Embryonic facial prominence (tissue), 1 donor: Measurements from ENCODE around the gene CREB3L1.
"Not testable (repeated sequence)": the region's sequence is repeated elsewhere in the genome, so short reads cannot be mapped to it uniquely, and the experiment has no call there.

ENCODE experiments used
- DNase-seq: peaks from one replicate; pipeline ENCODE4 v3.0.0-alpha.2; 2016; ENCODE audit errors: extremely low spot score

CREB3L1 gene

DNA sequence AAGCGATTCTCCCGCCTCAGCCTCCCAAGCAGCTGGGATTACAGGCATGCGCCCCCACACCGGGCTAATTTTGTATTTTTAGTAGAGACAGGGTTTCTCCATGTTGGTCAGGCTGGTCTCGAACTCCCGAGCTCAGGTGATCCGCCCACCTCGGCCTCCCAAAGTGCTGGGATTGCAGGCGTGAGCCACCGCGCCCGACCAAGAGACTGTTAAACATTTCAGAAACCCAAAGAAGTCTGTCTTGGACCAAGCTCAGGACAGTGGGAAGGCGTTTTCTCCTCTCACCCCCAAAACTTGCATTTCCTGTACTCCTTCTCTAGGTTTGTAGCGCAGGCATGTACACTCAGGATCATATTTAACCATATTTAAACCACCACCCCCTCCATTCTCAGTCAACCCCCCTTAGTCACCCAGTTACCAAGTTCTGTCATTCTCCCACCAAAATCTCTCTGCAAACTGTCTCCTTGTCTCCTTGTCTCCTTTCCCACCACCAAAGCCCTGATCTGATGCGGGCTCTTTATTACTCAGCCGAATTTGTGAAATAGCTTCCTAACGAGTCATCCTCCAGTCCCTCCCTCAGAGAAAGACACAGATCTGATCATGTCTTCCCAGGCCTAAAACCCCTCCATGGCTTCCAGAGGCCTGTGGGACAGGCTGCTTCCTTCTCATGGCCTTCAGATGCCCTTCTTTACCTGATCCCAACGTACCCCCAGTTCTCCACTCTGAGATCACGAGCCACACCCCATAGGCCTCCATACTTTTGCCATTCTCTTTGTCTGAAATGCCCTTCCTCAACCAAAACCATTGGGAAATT, 29.0 kb upstream of the CREB3L1 start:
- no peak for DNase-seq

DNA sequence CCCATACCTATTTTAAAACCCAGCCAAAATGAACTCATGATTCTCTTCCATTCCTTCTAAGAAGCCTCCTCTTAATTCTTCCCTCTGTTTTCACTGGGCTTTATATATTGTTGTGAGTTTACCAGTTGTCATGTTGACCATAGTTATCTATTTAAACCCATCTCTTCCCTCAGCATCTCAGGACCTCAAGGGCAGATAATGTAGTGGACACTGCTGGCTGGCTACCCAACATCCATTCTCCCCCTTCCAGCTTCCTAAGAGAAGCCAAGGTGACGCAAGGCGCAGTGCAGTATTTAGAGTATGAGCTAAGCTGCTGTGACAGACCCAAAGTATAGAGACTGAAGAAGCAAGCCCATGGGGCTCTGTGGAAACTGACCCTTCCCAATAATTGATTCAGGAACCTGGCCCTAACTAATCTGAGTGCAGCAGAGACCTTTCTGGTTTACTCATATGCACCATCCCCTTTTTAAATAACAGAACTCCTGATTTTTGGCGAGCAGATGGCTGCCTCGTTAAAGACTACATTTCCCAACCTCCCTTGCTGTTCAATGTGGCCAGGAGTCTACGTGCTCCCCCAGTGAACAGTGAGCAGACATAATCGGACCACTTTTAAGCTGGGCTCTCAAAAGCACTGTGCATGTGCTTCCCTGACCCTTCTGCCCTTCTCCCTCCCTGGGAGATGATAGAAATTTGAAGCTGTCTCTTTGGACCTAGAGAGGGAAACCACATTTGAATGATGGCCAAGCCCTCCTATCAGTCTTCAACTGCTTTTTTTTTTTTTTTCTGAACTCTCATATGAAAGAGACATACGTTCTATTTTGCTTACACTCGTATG, 28.1 kb upstream of the CREB3L1 start:
- DNase-seq: no peak

DNA sequence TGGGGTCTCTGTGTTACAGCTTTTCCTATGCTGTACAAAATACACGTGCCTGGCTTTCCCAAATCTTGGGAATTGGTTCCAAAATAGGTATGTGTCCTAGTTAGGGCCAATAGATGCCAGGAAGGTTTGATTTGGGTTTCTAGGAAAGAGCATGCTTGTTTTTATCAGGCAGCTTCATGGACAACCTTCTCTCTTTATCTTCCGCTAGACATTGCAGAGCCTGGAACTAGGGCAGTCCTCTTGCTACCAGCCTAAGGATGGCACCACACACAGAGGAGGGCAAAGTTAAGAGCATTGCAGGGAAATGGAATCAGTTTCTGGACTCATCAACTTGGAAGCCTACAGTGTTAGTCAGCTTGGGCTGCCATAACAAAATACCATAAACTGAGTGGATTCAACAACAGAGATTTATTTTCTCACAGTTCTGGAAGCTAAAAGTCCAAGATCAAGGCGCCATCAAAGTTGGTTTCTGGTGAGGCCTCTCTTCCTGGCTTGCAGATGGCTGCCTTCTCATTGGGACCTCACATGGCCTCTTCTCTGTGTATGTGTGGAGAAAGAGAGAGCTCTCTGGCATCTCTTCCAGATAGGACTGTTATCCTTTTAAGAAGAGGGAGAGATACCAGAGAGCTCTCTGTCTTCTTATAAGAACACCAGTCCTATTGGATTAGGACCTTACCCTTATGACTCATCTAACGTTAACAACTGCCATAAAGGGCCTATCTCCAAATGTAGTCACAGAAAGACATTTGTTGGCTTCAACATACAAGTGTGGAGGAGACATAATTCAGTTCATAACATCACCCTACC, 27.3 kb upstream of the CREB3L1 start:
- DNase-seq: no peak

DNA sequence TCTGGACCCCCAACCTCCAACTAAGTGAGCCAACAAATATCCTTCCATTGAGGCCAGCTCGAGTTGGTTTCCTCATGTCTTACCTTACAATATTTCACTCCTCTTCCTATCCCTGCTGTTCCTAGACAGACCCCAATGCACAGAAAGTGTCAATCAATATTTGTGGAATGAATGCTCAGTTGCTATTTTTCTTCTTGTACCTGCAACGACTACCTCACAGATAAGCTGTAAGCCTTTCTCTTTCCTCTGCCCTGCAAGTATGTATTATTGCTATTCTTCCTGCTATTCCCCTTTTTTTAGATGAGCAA, 26.8 kb upstream of the CREB3L1 start:
- no peak for DNase-seq

DNA sequence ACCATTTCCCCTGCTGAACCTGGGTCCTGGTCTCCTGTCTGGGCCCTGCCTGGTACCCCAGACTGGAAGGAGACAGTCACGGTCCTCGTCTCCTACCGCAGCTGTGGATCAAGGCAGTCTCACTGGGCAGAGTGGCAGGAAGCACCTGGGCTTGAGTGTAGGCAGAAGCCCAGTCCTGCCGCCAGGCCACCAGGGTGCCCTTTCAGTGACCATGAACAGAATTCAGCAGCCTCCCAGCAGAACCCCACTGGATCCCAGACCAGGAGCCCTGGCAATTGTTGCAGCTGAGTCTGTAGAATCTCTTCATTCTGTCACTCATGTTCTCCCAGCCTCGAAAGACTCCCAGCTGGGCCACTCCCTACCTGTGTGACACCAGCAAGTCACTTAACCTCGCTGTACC, 25.5 kb upstream of the CREB3L1 start:
- no peak for DNase-seq

DNA sequence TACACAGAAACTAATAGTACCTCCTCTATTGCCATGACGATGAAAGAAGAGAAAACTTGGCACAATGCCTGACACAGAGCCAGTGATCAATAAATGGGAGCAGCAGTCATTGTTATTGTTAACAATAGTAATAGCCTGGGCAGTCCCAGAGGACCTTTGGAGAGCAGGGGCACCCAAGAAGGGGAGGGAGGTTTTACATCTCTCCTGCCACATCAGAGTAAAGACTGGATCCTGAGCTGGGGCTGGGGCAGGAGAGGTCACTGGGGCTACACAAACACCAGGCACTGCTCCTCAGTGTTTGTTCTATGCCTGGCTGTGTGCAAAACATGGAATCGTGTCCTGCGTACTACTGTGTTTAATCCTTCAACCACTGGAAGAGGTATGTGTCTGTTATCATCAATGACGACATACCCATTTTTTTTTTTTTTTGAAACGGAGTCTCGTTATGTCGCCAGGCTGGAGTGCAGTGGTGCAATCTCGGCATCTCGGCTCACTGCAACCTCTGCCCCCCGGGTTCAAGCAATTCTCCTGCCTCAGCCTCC, 25.0 kb upstream of the CREB3L1 start:
- DNase-seq: no peak

DNA sequence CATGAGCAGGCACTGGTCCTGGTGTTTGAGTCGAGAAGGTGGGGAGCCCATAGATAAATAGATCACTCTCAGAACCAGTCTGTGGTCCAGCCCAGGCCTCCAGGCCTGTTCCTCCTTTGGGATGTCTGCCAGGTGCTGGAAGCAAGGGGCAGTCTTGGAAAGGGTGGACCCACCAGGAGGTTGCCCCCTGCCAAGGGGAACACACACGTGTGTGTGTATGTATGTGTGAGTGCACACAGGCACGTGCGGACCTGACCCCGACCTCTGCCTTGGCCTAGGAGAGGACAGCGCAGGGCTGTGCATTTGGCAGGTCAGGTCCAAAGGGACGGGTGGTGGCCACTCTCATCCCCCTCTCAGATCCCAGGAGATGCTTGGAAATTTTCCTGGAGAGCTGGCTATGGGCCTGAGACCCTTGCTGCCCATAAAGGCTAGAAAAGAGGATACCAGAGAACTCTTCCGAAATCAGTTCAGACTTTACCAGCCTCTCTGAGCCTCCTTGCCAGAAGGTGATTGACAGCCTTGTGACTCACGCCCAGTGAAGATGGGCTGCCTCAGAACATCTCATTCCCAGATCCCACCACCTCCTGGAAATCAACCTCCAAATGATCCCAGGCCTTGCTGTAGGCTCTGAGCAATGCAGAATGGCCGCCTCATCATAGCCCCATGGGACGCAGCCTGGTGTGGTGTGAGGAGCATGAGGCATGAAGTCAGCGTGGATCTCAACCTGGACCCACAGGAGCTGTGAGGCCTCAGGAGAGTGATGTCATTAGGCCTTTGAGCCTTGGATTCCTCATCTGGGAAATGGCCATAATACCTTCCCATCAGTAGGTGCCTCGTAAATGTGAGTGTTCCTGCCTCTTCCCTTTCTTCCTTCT, 24.0 kb upstream of the CREB3L1 start:
- no peak for DNase-seq

DNA sequence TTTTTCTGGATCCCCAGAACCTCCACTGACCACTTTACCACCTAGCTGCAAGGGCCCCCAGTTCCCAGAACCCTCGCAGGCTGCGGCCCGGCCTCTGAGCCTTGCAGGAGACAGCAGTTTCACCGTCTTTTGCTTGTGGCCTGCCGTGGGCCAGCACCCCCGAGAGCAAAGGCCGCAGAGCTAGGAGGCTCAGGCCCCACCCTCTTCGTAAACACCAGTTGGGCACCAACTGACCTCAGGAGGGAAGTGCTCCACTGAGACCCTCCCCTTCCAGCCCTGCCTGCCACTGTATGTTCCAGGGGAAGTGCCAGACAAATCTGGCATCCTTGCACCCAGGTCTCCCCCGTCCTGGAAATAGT, 23.4 kb upstream of the CREB3L1 start:
- DNase-seq: no peak

DNA sequence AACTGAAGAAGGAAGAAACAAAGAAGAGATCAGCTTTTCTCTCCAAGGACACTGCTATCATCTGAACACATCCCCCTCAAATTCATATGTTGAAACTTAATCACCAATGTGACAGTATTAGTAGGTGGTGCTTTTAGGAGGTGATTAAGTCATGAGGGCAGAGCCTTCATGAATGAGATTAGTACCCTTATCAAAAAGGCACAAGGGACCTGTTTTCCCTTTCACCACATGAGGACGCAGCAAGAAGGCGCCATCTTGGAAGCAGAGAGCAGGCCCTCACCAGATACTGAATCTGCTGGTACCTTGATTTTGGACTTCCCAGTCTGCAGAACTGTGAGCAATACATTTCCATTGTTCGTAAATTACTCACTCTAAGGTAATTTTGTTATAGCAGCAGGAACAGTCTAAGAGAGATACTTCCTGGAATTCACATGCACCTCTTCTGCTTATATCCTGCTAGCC, 20.9 kb upstream of the CREB3L1 start:
- no peak for DNase-seq

DNA sequence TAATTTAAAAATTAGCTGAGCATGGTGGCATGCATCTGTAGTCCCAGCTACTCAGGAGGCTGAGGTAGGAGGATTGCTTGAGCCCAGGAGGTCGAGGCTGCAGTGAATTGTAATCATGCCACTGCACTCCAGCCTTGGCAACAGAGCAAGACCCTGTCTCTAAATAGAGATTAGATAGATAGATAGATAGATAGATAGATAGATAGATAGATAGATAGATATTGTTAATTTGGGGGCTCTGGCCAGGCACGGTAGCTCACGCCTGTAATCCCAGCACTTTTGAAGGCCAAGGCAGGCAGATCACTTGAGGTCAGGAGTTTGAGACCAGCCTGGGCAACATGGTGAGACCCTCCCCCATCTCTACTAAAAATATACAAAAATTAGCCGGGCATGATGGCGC, 18.1 kb upstream of the CREB3L1 start:
- DNase-seq: not testable (repeated sequence)

DNA sequence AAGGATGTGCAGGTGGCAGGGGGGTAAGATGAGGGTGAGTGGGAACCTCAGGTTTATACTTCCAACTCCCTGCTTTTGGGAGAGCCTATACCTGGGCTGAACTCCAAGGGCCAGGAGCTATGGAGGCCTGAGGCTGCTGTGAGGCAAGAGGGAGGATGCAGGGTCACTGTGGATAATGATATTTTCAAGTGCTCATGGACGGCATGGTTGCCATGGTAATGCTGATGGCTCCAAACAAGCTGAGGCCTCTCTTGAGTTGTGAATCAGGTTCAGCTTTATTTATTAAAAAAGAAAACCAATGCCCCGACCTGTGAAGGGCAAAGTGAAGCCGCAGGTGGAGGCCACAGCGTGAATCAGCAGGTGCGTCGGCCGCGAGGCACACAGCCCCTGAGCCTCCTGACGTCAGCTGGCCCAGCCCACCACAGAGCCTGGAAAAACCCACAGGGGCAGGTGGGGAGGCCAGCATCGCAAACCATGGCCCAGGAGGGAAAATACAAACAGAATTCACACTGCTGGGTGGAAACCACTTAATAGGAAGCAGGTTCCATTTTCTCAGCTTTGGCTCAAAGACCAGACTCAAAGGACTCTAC, 17.4 kb upstream of the CREB3L1 start:
- no peak for DNase-seq

DNA sequence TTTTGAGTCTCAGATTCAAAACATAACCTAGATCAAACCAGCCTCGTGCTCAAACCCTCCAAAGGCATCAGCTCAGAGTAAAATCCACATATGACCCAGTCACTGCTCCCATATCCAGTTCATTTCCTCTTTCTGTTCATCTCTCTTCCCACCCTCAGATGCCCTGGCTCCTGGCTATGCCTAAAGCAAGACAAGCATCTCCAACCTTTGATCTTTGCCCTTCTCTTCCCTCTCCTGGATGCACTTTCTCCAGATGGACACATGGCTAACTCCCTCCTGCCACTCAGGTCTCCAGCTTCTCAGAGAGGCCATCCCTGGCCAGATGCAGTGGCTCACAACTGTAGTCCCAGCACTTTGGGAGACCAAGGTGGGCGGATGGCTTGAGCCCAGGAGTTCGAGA, 14.3 kb upstream of the CREB3L1 start:
- DNase-seq: no peak

DNA sequence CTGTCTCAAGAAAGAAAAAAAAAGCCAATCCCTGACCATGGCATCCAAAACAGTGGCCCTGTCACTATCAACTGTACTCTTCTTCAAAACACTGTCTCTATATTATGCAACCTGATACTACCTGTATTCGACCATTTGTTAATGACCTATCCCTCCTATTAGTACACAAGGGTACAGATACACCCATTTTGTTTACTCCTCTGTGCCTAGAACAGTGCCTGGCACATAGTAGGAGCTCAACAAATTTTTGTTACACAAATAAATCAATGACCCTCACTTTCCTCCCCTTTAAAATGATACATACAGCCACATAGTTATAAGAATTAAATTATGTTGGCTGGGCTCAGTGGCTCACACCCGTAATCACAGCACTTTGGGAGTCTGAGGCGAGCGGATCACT, 13.4 kb upstream of the CREB3L1 start:
- DNase-seq: no peak

DNA sequence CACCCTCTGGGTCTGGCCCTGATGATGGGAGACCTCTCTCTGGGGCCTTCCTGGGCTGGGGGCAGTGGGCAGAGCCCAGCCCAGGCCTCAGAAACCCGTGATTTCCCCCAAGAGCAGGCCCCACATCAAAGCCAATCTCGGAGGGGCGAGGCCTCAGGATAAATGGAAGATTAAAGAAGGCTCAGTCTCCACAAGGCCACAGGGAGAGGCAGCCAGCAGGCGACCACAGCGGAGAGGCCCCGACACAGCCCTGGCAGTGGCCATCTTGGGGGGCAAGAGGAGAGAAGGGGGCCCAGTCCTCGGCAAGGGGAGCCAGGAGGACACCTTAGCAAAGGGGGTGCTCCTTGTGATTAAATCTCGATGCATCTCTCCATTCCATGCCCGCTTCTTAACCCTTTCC, 12.5 kb upstream of the CREB3L1 start:
- DNase-seq: no peak

DNA sequence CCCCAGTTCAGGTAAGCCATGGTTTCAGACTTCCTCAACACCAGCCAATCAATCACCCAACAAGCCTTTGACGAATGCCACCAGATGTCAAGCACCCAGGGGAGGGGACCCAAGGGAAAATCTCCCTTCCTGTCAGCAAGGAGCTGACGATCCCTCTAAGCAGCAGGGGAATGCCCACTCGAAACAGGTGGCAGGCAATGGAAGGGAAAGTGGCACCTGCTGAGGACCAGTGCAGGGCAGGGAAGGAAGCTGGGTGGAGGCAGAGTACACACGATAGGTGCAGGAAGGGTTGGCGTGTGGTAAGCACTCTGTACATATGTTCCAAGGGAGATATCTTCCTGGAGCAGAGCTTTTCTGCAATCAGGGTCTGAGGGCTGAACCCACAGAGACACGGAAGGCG, 11.7 kb upstream of the CREB3L1 start:
- DNase-seq: no peak

DNA sequence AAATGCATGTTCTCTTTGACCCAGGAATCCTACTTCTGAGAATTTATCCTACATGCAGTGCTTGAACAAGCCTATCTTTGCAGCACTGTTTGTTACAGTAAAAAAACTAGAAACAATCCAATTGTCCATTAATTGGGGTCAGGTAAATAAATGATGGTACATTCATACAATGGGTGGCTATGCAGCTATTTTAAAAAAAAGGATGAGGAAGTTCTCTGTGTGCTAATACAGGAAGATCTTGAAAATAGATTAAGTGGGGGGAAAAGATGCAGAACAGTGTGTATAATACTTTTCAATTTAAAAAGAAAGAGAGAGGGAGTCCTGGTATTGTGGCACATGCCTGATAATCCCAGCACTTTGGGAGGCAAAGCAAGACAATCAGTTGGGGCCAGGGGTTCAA, 9.5 kb upstream of the CREB3L1 start:
- no peak for DNase-seq

DNA sequence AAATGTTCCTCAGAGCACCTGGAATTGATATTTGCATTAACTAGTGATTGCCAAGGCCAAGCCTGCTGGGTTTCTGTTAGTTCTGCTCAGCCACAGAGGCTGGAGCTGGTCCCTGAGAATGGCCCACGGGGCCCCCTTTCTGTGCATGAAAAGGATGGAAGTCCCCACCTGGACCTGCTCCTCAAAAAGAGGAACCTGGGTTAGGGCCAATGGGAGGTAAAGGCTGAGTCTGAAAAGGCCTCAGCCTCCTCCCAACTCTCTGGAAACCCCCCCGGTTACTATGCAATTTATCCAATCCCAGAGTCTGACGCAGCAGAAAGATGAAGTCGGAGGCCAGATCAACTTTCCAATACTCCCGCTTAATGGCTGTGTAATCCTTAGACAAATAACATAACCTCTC, 6.8 kb upstream of the CREB3L1 start:
- no peak for DNase-seq

DNA sequence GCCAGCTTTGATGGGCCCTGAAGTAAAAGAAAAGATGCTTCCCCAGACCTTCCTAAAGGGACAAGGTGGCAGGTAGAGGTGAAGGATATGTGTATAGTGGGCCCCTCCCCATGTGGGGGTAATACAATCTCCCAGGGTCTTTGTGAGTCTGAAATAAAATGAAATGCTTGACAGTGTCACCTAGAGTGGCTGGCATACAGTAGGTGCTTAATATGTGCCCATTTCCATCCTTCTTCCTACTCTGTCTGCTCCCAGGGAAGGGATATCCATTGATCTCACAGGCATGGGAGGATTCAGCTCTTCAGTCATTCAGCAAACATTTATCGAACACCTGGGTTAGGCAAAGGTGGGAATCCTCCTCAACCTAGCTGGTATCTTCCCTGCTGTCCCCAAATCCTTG, 6.1 kb upstream of the CREB3L1 start:
- no peak for DNase-seq

DNA sequence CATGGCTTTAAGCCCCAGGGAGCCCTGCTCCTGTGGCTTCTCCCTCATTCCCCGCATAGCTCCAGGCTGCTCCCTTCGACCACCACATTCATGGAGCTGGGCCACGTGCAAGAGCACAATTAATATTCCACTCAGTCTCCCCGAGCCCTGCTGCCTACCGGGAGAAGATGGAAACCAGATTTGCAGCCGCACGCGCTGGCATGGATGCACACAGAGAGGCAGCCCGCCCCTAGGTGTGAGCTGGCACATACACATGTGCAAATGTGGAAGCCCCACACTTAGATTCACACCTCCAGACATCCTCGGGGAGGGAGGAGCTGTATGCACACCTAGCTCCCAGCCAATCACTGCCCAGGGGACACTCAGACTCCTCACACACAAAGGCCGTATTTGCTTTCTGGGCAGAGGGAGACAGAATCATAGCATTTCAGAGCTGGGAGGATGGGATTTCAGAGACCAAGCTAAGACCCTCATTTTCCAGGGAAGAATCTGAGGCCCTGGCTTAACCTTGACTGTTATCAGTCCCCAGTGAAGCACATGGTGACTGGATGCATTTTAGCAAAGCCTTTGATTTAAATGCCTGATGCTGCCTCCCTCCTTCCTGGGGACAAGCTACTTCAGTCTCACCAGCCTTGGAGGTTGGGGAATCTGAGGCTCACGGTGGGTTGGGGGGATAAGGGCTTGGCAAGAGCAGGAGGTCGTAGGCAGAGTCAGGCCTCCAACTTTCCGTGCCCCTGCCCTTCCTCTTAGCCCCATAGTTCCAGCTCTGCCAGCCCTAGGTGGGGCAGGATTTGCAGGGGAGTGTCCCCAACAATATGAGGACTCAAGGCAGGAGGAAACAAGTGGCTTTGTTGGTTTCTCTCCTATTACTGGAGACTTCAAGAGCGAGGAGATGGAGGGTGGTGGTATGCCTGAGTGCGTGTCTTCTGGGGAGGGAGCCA, 5.3 kb upstream of the CREB3L1 start:
- DNase-seq: no peak
